Esophagus squamous epithelium (tissue), 5 donors: Measurements from ENCODE around the gene PPP2R5E. TPM values are rescaled to one million over a fixed set of nuclear protein-coding genes. Genes with fewer than 3 reads are reported as not detected.
A peak's percentile ranks its signal among the peaks of the same experiment; 100 is the strongest.
"Not testable (repeated sequence)": the region's sequence is repeated elsewhere in the genome, so short reads cannot be mapped to it uniquely, and the experiment has no call there.

Source experiments
- DNase-seq: peaks from one replicate; lab custom pipeline; 2025; lab: John Stamatoyannopoulos, UW
- H3K27ac ChIP-seq, 4 donors: fragments of 200-600 bp; sonication (generic); one replicate each; pipeline ENCODE4 v1.5.1; 2016 to 2019; ENCODE audit warnings: mild to moderate bottlenecking in 1 of 4
- H3K27me3 ChIP-seq, 4 donors: fragments of 200-600 bp; sonication (generic); 1 replicate in 3 of 4; 2 replicates in 1 of 4; pipeline versions ENCODE4 v1.5.1 to v1.6.0; 2017 to 2021; ENCODE audit warnings: antibody characterized with exemption in 1 of 4
- H3K36me3 ChIP-seq, 3 donors: fragments of 200-600 bp; sonication (generic); one replicate each; pipeline ENCODE4 v1.5.1; 2016 to 2019
- H3K4me1 ChIP-seq, 3 donors: fragments of 200-600 bp; sonication (generic); one replicate each; pipeline ENCODE4 v1.5.1; 2017 to 2019
- H3K4me3 ChIP-seq, 4 donors: fragments of 200-600 bp; sonication (generic); 1 replicate in 3 of 4; 2 replicates in 1 of 4; pipeline ENCODE4 v1.5.1; 2016 to 2019; ENCODE audit warnings: mild to moderate bottlenecking in 2 of 4, moderate library complexity in 1 of 4
- H3K9me3 ChIP-seq, 3 donors: fragments of 200-600 bp; sonication (generic); one replicate each; pipeline ENCODE4 v1.5.1; 2016 to 2019
- CTCF ChIP-seq, 6 experiments: fragments of 450-650 bp in 4 of 6; fragments of 200-600 bp in 2 of 6; sonication (generic) in 2 of 6; IDR thresholded peaks; one replicate each; pipeline ENCODE4 v1.5.1; 2016 to 2019; ENCODE audit warnings: antibody characterized with exemption in 6 of 6, mild to moderate bottlenecking in 4 of 6, moderate library complexity in 4 of 6
- POLR2A ChIP-seq, 4 donors: fragments of 450-650 bp; IDR thresholded peaks; one replicate each; pipeline ENCODE4 v1.6.1; 2017; ENCODE audit warnings: antibody characterized with exemption in 4 of 4, mild to moderate bottlenecking in 4 of 4, moderate library complexity in 3 of 4
- WGBS, 2 donors: methylation state at CpG; one replicate each; pipeline ENCODE4 v1.1.5; 2018; 5-methylcytosine and 5-hydroxymethylcytosine counted together
- intact Hi-C: fragments of 100-400 bp; cut with DNase I; formaldehyde crosslinking; loops from one replicate; pipeline ENCODE4 v1.15.0; 2022
- total RNA-seq, 4 donors: library from RNA; depleted of rRNA; stranded (reverse); fragments of >200 nt; gene quantifications; one replicate each; pipeline ENCODE4 v1.1.0, GENCODE V29; 2016
- donor health status: DM: yes; HTN: yes; CAD: no.

Gene PPP2R5E
- total RNA-seq: 10 to 100 TPM; 18.9 to 31.2 (median 26.0) TPM

GRCh38 chr14:63543000-63543825, at the start of gene PPP2R5E:
Gene PPP2R5E (minus strand): TSS chr14:63543377. CDS start chr14:63539685, 3,692 bp downstream.
- Histone ChIP-seq H3K27ac (peak within 1 kb of the TSS; percentile 91 to 97 (median 94)), H3K9me3 (no peaks in the 10 kb centered on the region), H3K4me1 (peaks cover 0 to 36% (median 14%) of the 10 kb centered on the region in 3 donors), H3K4me3 (peak within 1 kb of the TSS; percentile 78 to 89 (median 86)), H3K36me3 (peaks cover 5 to 23% (median 8%) of the 10 kb centered on the region in 3 donors), H3K27me3 (no peaks in the 10 kb centered on the region)
- intact Hi-C loops: loop anchor here (10.0 kb wide), 1 partner anchor 82 kb away; no protein-coding TSS in a partner anchor
- TF ChIP-seq POLR2A (IDR thresholded peaks at IDR 0.05): peak in 2 of 4 donors; percentile 81 to 85
- peak in 1 of 6 experiments; percentile 21 for TF ChIP-seq CTCF (IDR thresholded peaks at IDR 0.05)
- WGBS, 2 donors: 0% methylated on average over 12 of the region's 78 CpGs; no CpG with 5 or more reads in 1 of the 2 donors
- DNase-seq: peak; percentile 87

GRCh38 chr14:63583046-63583445, 39.9 kb upstream of the PPP2R5E start:
- H3K9me3 ChIP-seq, H3K27ac ChIP-seq, H3K36me3 ChIP-seq, H3K4me3 ChIP-seq, H3K4me1 ChIP-seq, DNase-seq, H3K27me3 ChIP-seq, intact Hi-C loops: not testable (repeated sequence)
- WGBS, 2 donors: 82 to 83% methylated on average over 8 of the region's 8 CpGs

GRCh38 chr14:63581491-63581890, 38.3 kb upstream of the PPP2R5E start:
- Histone ChIP-seq H3K4me3 (no peak overlapping the region), H3K9me3 (no peaks in the 10 kb centered on the region), H3K27me3 (no peaks in the 10 kb centered on the region), H3K27ac (no peak overlapping the region), H3K4me1 (no peaks in the 10 kb centered on the region), H3K36me3 (no peaks in the 10 kb centered on the region)
- intact Hi-C loops: no loop called here
- no peak for DNase-seq
- 43 to 57% methylated on average over 4 of the region's 4 CpGs for WGBS, 2 donors
- TF ChIP-seq POLR2A (IDR thresholded peaks at IDR 0.05) (no peak), CTCF (IDR thresholded peaks at IDR 0.05) (no peak)

- 50 to 88% methylated on average over 1 of the region's 1 CpG for WGBS, 2 donors
- intact Hi-C loops: no loop called here
- no peaks in the 10 kb centered on the region for H3K9me3 ChIP-seq
- no peak overlapping the region for H3K27ac ChIP-seq
- H3K36me3 ChIP-seq: no peaks in the 10 kb centered on the region
- DNase-seq: no peak
- no peak for TF ChIP-seq CTCF (IDR thresholded peaks at IDR 0.05)
- no peak for TF ChIP-seq POLR2A (IDR thresholded peaks at IDR 0.05)
- H3K4me1 ChIP-seq: no peaks in the 10 kb centered on the region
- H3K27me3 ChIP-seq: peaks cover 0 to 4% (median 0%) of the 10 kb centered on the region in 4 donors
- no peak overlapping the region for H3K4me3 ChIP-seq
Measured at GRCh38 chr14:63578300-63578699, 35.1 kb upstream of the PPP2R5E start.

- WGBS, 2 donors: 51 to 52% methylated on average over 4 of the region's 4 CpGs
- TF ChIP-seq POLR2A (IDR thresholded peaks at IDR 0.05): no peak
- no peak for TF ChIP-seq CTCF (IDR thresholded peaks at IDR 0.05)
Measured at GRCh38 chr14:63573581-63573980, 30.4 kb upstream of the PPP2R5E start.

More at GRCh38 chr14:63573581-63573980, 30.4 kb upstream of the PPP2R5E start:
- Histone ChIP-seq H3K4me1 (no peaks in the 10 kb centered on the region), H3K27ac (no peak overlapping the region), H3K9me3 (no peaks in the 10 kb centered on the region), H3K27me3 (peaks cover 0 to 4% (median 0%) of the 10 kb centered on the region in 4 donors), H3K36me3 (no peaks in the 10 kb centered on the region), H3K4me3 (no peak overlapping the region)
- no peak for DNase-seq
- intact Hi-C loops: no loop called here
